Breast epithelium (tissue), 4 donors: Measurements from ENCODE around the gene DCLK1. TPM values are rescaled to one million over a fixed set of nuclear protein-coding genes. Genes with fewer than 3 reads are reported as not detected.
A peak's percentile ranks its signal among the peaks of the same experiment; 100 is the strongest.

Experiments
- DNase-seq, 2 donors: peaks; one replicate each; pipeline ENCODE4 v3.0.0-alpha.2; 2019; ENCODE audit warnings: low spot score in 2 of 2
- H3K27ac ChIP-seq, 2 donors: fragments of 200-600 bp; sonication (generic) in 1 of 2; one replicate each; pipeline ENCODE4 v1.5.1; 2016 to 2019; ENCODE audit warnings: mild to moderate bottlenecking in 1 of 2
- H3K27me3 ChIP-seq, 2 donors: fragments of 200-600 bp; sonication (generic) in 1 of 2; one replicate each; pipeline versions ENCODE4 v1.5.1 to v1.6.0; 2017 to 2019; ENCODE audit warnings: control low read depth in 1 of 2, mild to moderate bottlenecking in 1 of 2
- H3K36me3 ChIP-seq: fragments of 200-600 bp; one replicate; pipeline ENCODE4 v1.5.1; 2019
- H3K4me1 ChIP-seq, 2 donors: fragments of 200-600 bp; sonication (generic); one replicate each; pipeline ENCODE4 v1.5.1; 2016 to 2019; ENCODE audit warnings: control low read depth in 1 of 2
- H3K4me3 ChIP-seq, 3 donors: fragments of 200-600 bp; sonication (generic); 1 replicate in 2 of 3; 2 replicates in 1 of 3; pipeline ENCODE4 v1.5.1; 2016 to 2019; ENCODE audit warnings: mild to moderate bottlenecking in 3 of 3, moderate library complexity in 2 of 3
- H3K9me3 ChIP-seq, 2 donors: fragments of 200-600 bp; sonication (generic) in 1 of 2; one replicate each; pipeline ENCODE4 v1.5.1; 2016 to 2019; ENCODE audit warnings: control low read depth in 1 of 2
- POLR2A ChIP-seq: fragments of 450-650 bp; IDR thresholded peaks from one replicate; pipeline ENCODE4 v1.6.1; 2016; ENCODE audit warnings: antibody characterized with exemption, mild to moderate bottlenecking, moderate library complexity
- POLR2AphosphoS5 ChIP-seq, 3 donors: sonication (generic); formaldehyde crosslinking; IDR thresholded peaks; one replicate each; pipeline ENCODE4 v1.6.1; 2017; ENCODE audit warnings: antibody characterized with exemption in 3 of 3
- intact Hi-C: fragments of 100-400 bp; cut with DNase I; formaldehyde crosslinking; loops from one replicate; pipeline ENCODE4 v1.15.1; 2023; ENCODE audit warnings: low total_unique reads
- total RNA-seq, 3 donors: library from RNA; depleted of rRNA; stranded (reverse); fragments of >200 nt; gene quantifications; one replicate each; pipeline ENCODE4 v1.1.0, GENCODE V29; 2016
- TF ChIP-seq, protein P1 (sequence below), 3 donors: fragments of 450-650 bp; IDR thresholded peaks; one replicate each; pipeline ENCODE4 v1.5.1; 2016 to 2017; ENCODE audit warnings: antibody characterized with exemption in 3 of 3, mild to moderate bottlenecking in 3 of 3, moderate library complexity in 3 of 3

DCLK1 gene
- total RNA-seq: 100 to 1,000 TPM in 1 of 3 donors, 10 to 100 TPM in 2; 21.2 to 158 (median 28.2) TPM

GRCh38 chr13:36131222-36131930 is at the start of gene DCLK1:
DCLK1 (minus strand) TSS chr13:36131382.
- no peaks in the 10 kb centered on the region for H3K27me3 ChIP-seq
- H3K4me1 ChIP-seq: peaks cover 0 to 6% of the 10 kb centered on the region in 2 donors
- DNase-seq: no peak
- H3K4me3 ChIP-seq: peak within 1 kb of the TSS; percentile 59 to 89 (median 61)
- H3K27ac ChIP-seq: peak within 1 kb of the TSS; percentile 25 to 88
- TF ChIP-seq, protein P1, sequence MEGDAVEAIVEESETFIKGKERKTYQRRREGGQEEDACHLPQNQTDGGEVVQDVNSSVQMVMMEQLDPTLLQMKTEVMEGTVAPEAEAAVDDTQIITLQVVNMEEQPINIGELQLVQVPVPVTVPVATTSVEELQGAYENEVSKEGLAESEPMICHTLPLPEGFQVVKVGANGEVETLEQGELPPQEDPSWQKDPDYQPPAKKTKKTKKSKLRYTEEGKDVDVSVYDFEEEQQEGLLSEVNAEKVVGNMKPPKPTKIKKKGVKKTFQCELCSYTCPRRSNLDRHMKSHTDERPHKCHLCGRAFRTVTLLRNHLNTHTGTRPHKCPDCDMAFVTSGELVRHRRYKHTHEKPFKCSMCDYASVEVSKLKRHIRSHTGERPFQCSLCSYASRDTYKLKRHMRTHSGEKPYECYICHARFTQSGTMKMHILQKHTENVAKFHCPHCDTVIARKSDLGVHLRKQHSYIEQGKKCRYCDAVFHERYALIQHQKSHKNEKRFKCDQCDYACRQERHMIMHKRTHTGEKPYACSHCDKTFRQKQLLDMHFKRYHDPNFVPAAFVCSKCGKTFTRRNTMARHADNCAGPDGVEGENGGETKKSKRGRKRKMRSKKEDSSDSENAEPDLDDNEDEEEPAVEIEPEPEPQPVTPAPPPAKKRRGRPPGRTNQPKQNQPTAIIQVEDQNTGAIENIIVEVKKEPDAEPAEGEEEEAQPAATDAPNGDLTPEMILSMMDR (IDR thresholded peaks at IDR 0.05): no peak
- no peak for TF ChIP-seq POLR2A
- H3K9me3 ChIP-seq: no peaks in the 10 kb centered on the region
- intact Hi-C loops: no loop called here
- H3K36me3 ChIP-seq: no peaks in the 10 kb centered on the region

DNA sequence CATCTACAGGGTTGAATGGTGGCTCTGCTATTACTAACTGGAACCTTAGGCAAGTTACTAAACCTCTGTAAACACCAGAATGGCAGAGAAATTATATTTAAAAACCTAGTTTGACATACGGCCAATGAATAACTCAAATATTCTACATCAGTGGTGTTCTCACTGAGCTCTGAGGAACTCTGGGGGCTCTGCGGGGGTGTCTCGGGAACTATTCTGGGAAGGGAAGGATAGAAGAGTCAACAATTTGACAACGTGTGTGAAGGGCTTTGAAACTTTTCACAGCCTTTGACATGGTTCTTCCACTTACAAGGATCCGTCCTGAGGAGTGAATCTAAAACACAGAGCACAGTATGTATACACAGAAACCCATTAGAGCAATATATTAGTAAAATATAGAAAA is 44.4 kb upstream of the DCLK1 start:
- H3K4me3 ChIP-seq: no peak overlapping the region
- no peaks in the 10 kb centered on the region for H3K27me3 ChIP-seq
- no peak for DNase-seq
- intact Hi-C loops: no loop called here
- no peaks in the 10 kb centered on the region for H3K4me1 ChIP-seq
- TF ChIP-seq, protein P1 (IDR thresholded peaks at IDR 0.05): no peak
- no peak for TF ChIP-seq POLR2AphosphoS5 (IDR thresholded peaks at IDR 0.05)
- TF ChIP-seq POLR2A: no peak
- H3K27ac ChIP-seq: no peak overlapping the region
- H3K9me3 ChIP-seq: no peaks in the 10 kb centered on the region
- H3K36me3 ChIP-seq: no peaks in the 10 kb centered on the region

DNA sequence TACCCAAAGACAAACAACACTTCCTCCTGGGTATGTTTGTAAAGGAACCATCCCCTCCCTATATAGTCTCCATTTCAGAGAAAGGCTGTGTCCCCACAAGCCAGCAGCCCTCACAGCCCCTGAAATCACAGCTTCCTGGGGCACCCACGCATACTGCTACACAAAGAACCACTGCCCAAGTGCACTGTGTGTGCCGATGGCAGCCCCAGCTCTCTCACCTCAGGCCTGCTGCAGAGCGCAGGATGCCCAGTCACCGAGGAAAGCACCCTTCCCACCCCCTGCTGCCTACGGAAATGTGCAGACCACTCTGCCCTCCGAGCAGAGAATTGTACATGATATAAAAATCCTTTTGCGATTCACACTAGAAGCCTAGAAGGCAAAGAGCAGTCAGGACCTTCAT is 43.7 kb upstream of the DCLK1 start:
- Histone ChIP-seq H3K9me3 (no peaks in the 10 kb centered on the region), H3K4me1 (no peaks in the 10 kb centered on the region), H3K27me3 (no peaks in the 10 kb centered on the region), H3K4me3 (no peak overlapping the region), H3K36me3 (no peaks in the 10 kb centered on the region), H3K27ac (no peak overlapping the region)
- intact Hi-C loops: no loop called here
- TF ChIP-seq, protein P1 (IDR thresholded peaks at IDR 0.05): no peak
- TF ChIP-seq POLR2A: no peak
- TF ChIP-seq POLR2AphosphoS5 (IDR thresholded peaks at IDR 0.05): no peak
- DNase-seq: no peak

- Histone ChIP-seq H3K9me3 (no peaks in the 10 kb centered on the region), H3K4me3 (no peak overlapping the region), H3K36me3 (no peaks in the 10 kb centered on the region), H3K27ac (no peak overlapping the region), H3K27me3 (no peaks in the 10 kb centered on the region), H3K4me1 (no peaks in the 10 kb centered on the region)
- DNase-seq: no peak
- intact Hi-C loops: no loop called here
- TF ChIP-seq, protein P1 (IDR thresholded peaks at IDR 0.05): no peak
- TF ChIP-seq POLR2A (no peak), POLR2AphosphoS5 (IDR thresholded peaks at IDR 0.05) (no peak)
Observed at GRCh38 chr13:36173571-36174322, 42.6 kb upstream of the DCLK1 start.

DNA sequence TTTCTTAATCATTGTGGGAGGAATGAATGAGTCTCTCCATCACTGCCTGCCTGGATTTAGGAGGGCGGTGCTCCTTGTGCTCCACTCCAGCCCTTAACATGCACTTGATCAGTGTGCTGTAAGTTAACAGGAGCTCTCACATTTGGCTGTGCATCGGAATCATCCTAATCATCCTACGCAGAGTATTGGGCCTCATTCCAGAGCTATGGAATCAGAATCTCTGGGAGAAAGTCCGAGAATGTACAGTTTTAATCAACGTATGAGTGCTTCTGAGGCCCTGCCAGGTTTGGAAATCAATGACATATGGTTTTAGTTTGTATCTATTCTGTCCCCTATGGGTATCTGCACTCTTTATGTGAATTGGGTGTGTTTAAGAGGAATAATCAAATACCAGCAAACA is 34.9 kb upstream of the DCLK1 start:
- DNase-seq: no peak
- Histone ChIP-seq H3K4me1 (no peaks in the 10 kb centered on the region), H3K9me3 (no peaks in the 10 kb centered on the region), H3K27ac (no peak overlapping the region), H3K4me3 (no peak overlapping the region), H3K27me3 (no peaks in the 10 kb centered on the region), H3K36me3 (no peaks in the 10 kb centered on the region)
- no peak for TF ChIP-seq POLR2AphosphoS5 (IDR thresholded peaks at IDR 0.05)
- no peak for TF ChIP-seq POLR2A
- TF ChIP-seq, protein P1 (IDR thresholded peaks at IDR 0.05): no peak
- intact Hi-C loops: no loop called here
